ENCODE results near the gene PDS5A.

PDS5A gene

DNA sequence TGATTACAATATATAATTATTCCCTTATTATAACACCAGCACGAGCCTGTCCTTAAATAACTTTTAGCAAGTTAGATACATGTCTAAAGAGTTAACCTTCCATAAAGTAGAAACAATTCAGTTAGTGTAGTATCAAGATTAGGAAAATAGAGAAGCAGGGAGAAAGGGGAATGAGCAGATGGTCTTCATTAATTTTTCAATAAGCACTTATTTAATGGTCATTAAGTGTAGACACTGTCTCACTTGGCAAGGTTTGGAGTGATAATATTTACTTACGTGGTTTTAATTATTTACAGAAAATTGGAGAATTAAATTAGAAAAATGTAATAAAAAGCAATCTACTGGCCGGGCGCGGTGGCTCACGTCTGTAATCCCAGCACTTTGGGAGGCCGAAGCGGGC, 99.7 kb downstream of the PDS5A start:
- no peak for DNase-seq (ENCODE audit: low read depth, low spot score)
- no peak for TF ChIP-seq CTCF (IDR thresholded peaks at IDR 0.05; ENCODE audit: insufficient read depth, low read length, missing control alignments)
- no peak overlapping the region for H3K4me3 ChIP-seq (ENCODE audit: low read depth, low read length)
- ChIA-PET CTCF (no interaction called here), POLR2A (no interaction called here)

- no peak for DNase-seq (ENCODE audit: low read depth, low spot score)
- CTCF ChIA-PET: no interaction called here
- H3K4me3 ChIP-seq (ENCODE audit: low read depth, low read length): no peak overlapping the region
- TF ChIP-seq CTCF (IDR thresholded peaks at IDR 0.05; ENCODE audit: insufficient read depth, low read length, missing control alignments): no peak
- POLR2A ChIA-PET: no interaction called here
Observed at GRCh38 chr4:39873823-39874222, 103.9 kb downstream of the PDS5A start.

DNA sequence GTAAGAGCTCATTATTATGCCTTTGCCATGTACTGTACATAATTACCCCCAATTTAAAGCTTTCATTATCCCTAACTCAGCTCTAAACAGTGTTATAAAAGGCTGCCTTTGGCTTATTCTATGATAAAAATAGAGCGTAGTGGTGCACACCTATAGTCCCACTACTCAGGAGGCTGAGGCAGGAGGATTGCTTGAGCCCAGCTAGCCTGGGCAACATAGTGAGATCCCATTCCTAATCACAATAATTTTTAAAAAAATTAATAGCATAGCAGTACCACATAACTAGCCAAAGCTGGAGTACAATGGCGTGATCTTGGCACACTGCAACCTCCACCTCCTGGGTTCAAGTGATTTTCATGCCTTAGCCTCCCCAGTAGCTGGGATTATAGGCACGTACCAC, 112.4 kb downstream of the PDS5A start:
- CTCF ChIA-PET: interaction anchor here (1.2 kb wide), 1 partner anchor 113 kb away, joined by 5 read pairs; the partner anchor contains the start of gene PDS5A
- DNase-seq (ENCODE audit: low read depth, low spot score): no peak
- POLR2A ChIA-PET: no interaction called here
- no peak overlapping the region for H3K4me3 ChIP-seq (ENCODE audit: low read depth, low read length)
- TF ChIP-seq CTCF (IDR thresholded peaks at IDR 0.05; ENCODE audit: insufficient read depth, low read length, missing control alignments): no peak

GRCh38 chr4:39864391-39864790, 113.3 kb downstream of the PDS5A start:
- DNase-seq (ENCODE audit: low read depth, low spot score): no peak
- ChIA-PET CTCF (interaction anchor here (1.2 kb wide), 1 partner anchor 114 kb away, joined by 5 read pairs; the partner anchor contains the start of gene PDS5A), POLR2A (no interaction called here)
- no peak for TF ChIP-seq CTCF (IDR thresholded peaks at IDR 0.05; ENCODE audit: insufficient read depth, low read length, missing control alignments)
- H3K4me3 ChIP-seq (ENCODE audit: low read depth, low read length): no peak overlapping the region

GRCh38 chr4:39860804-39861203, 116.9 kb downstream of the PDS5A start:
- ChIA-PET CTCF (no interaction called here), POLR2A (no interaction called here)
- no peak for DNase-seq (ENCODE audit: low read depth, low spot score)

GRCh38 chr4:39855909-39856512, 121.7 kb downstream of the PDS5A start:
- TF ChIP-seq CTCF (IDR thresholded peaks at IDR 0.05; ENCODE audit: insufficient read depth, low read length, missing control alignments): no peak
- no peak for DNase-seq (ENCODE audit: low read depth, low spot score)
- ChIA-PET POLR2A (no interaction called here), CTCF (no interaction called here)
- no peak overlapping the region for H3K4me3 ChIP-seq (ENCODE audit: low read depth, low read length)

More at GRCh38 chr4:39860804-39861203, 116.9 kb downstream of the PDS5A start:
- no peak for TF ChIP-seq CTCF (IDR thresholded peaks at IDR 0.05; ENCODE audit: insufficient read depth, low read length, missing control alignments)
- no peak overlapping the region for H3K4me3 ChIP-seq (ENCODE audit: low read depth, low read length)
